Psoas muscle (tissue), 8 donors: ENCODE results near the gene MEX3A. TPM values are rescaled to one million over a fixed set of nuclear protein-coding genes. Genes with fewer than 3 reads are reported as not detected.
"Not testable (repeated sequence)": the region's sequence is repeated elsewhere in the genome, so short reads cannot be mapped to it uniquely, and the experiment has no call there.

Experiments used
- ATAC-seq, 4 donors: fragments of 200-7000 bp; cut with Tn5 transposase; one replicate each; pipeline ENCODE4 v1.9.1; 2020; ENCODE audit warnings: moderate library complexity in 3 of 4, mild to moderate bottlenecking in 2 of 4
- DNase-seq, 2 donors: peaks; one replicate each; pipeline ENCODE4 v3.0.0-alpha.2; 2020
- H3K27ac ChIP-seq: fragments of 200-600 bp; one replicate; pipeline ENCODE4 v1.8.0; 2022
- H3K27me3 ChIP-seq, 3 donors: fragments of 200-600 bp in 1 of 3; one replicate each; pipeline versions ENCODE4 v1.6.1 to v1.8.0; 2013 to 2022; ENCODE audit warnings: low read length in 2 of 3, mild to moderate bottlenecking in 2 of 3, moderate library complexity in 1 of 3; ENCODE audit not compliant: insufficient read depth in 3 of 3
- H3K36me3 ChIP-seq, 2 donors: fragments of 200-600 bp in 1 of 2; one replicate each; pipeline versions ENCODE4 v1.6.1 to v1.8.0; 2013 to 2022; ENCODE audit warnings: low read depth in 1 of 2, mild to moderate bottlenecking in 1 of 2, moderate library complexity in 1 of 2; ENCODE audit not compliant: insufficient read depth in 1 of 2
- H3K4me1 ChIP-seq: fragments of 200-600 bp; one replicate; pipeline ENCODE4 v1.8.0; 2022
- H3K4me3 ChIP-seq: fragments of 200-600 bp; one replicate; pipeline ENCODE4 v1.8.0; 2022; ENCODE audit warnings: mild to moderate bottlenecking
- H3K9me3 ChIP-seq: fragments of 200-600 bp; one replicate; pipeline ENCODE4 v1.8.0; 2022
- CTCF ChIP-seq: fragments of 200-600 bp; IDR thresholded peaks from one replicate; pipeline ENCODE4 v1.8.0; 2022; ENCODE audit warnings: antibody characterized with exemption
- WGBS, 3 donors: extraction: QIAGEN DNeasy Blood & Tissue Kit; methylation state at CpG; one replicate each; pipeline versions ENCODE4 v1.1.6 to v1.1.7; 2013; 5-methylcytosine and 5-hydroxymethylcytosine counted together
- intact Hi-C, 2 donors: fragments of 100-400 bp; cut with DNase I; formaldehyde crosslinking; loops; one replicate each; pipeline versions ENCODE4 v1.11.0 to v1.14.2; 2022
- polyA plus RNA-seq, 3 donors: library from polyadenylated mRNA; stranded (reverse); fragments of 200-250 nt; gene quantifications; one replicate each; pipeline ENCODE4 v1.2.3, GENCODE V29; 2013
- total RNA-seq, 4 donors: library from RNA; stranded (reverse); fragmentation: NEBNext Ultra II Directional in 2 of 4; extraction: Animal tissue kit (Norgen Biotek cat#: 25700) in 2 of 4; gene quantifications; one replicate each; pipeline versions ENCODE4 v1.2.1 to v1.2.4, GENCODE V29; 2021 to 2023
- donor health status: healthy with polysubstance abuse.
- donor health status: DM: no; HTN: no; CAD: no; lungs with moderate emphysema.
- donor health status: Bipolar disorder and iron deficiency.
- donor health status: healthy.
- donor health status: DM: yes; HTN: yes; CAD: no.
- donor health status: DM: no; HTN: no; CAD: no.
- donor health status: DM: no; HTN: no; CAD: no.
- donor health status: DM: yes; HTN: yes; CAD: no.

MEX3A gene
- total and polyA plus RNA-seq, 7 donors = 0.06 to 0.42 (median 0.13) TPM

- H3K9me3 ChIP-seq = no peaks in the 10 kb centered on the region
- peak overlapping the region; percentile 99 for H3K27ac ChIP-seq
- peaks cover 72% of the 10 kb centered on the region for H3K4me1 ChIP-seq
- H3K4me3 ChIP-seq = peak overlapping the region; percentile 99
- no peak for ATAC-seq
- 25 to 41% (median 28%) methylated on average over 13 of the region's 13 CpGs for WGBS, 3 donors
- H3K27me3 ChIP-seq = no peaks in the 10 kb centered on the region
- TF ChIP-seq CTCF = no peak
- no peaks in the 10 kb centered on the region for H3K36me3 ChIP-seq
- DNase-seq = no peak
- intact Hi-C loops = no loop called here
Observed at GRCh38 chr1:156117414-156118176, 35.3 kb upstream of the MEX3A start.

- WGBS, 3 donors = 26 to 43% (median 35%) methylated on average over 5 of the region's 5 CpGs
- DNase-seq, H3K9me3 ChIP-seq, intact Hi-C loops, H3K36me3 ChIP-seq, ATAC-seq, H3K27me3 ChIP-seq: not testable (repeated sequence)
- H3K27ac ChIP-seq = peak overlapping the region; percentile 99
- peak overlapping the region; percentile 99 for H3K4me3 ChIP-seq
- peaks cover 69% of the 10 kb centered on the region for H3K4me1 ChIP-seq
Observed at GRCh38 chr1:156116731-156117130, 34.5 kb upstream of the MEX3A start.

- no peaks in the 10 kb centered on the region for H3K9me3 ChIP-seq
- H3K36me3 ChIP-seq = no peaks in the 10 kb centered on the region
- no peaks in the 10 kb centered on the region for H3K27me3 ChIP-seq
- peak; percentile 75 to 88 for DNase-seq
- H3K27ac ChIP-seq = peak overlapping the region; percentile 99
- 0 to 1% (median 1%) methylated on average over 19 of the region's 19 CpGs for WGBS, 3 donors
- peak overlapping the region; percentile 99 for H3K4me3 ChIP-seq
- intact Hi-C loops = no loop called here
- no peak for TF ChIP-seq CTCF
- H3K4me1 ChIP-seq = peaks cover 61% of the 10 kb centered on the region
- peak; percentile 32 to 55 (median 46) for ATAC-seq
Observed at GRCh38 chr1:156115514-156116374, 33.5 kb upstream of the MEX3A start.

GRCh38 chr1:156114919-156115513 is 32.8 kb upstream of the MEX3A start:
- ATAC-seq (peak; percentile 15 to 44 (median 36)), DNase-seq (peak; percentile 56 to 72)
- H3K9me3 ChIP-seq = no peaks in the 10 kb centered on the region
- H3K4me1 ChIP-seq = peaks cover 54% of the 10 kb centered on the region
- 0 to 1% (median 0%) methylated on average over 38 to 49 of the region's 49 CpGs for WGBS, 3 donors
- no peaks in the 10 kb centered on the region for H3K36me3 ChIP-seq
- intact Hi-C loops = no loop called here
- H3K27me3 ChIP-seq = no peaks in the 10 kb centered on the region
- no peak for TF ChIP-seq CTCF
- peak overlapping the region; percentile 99 for H3K27ac ChIP-seq
- peak overlapping the region; percentile 99 for H3K4me3 ChIP-seq
